Endodermal cell (in vitro differentiated cells): ENCODE results near the gene HIRIP3. TPM values are rescaled to one million over a fixed set of nuclear protein-coding genes. Genes with fewer than 3 reads are reported as not detected.

ENCODE experiments used
- DNase-seq: peaks from one replicate; pipeline ENCODE4 v3.0.0-alpha.2; 2017
- H3K27ac ChIP-seq: 2 replicates; pipeline ENCODE4 v1.5.1; 2013; ENCODE audit warnings: mild to moderate bottlenecking, low read depth, low read length, moderate library complexity
- H3K27me3 ChIP-seq: 2 replicates; pipeline ENCODE4 v1.6.1; 2013; ENCODE audit warnings: mild to moderate bottlenecking, low read length, moderate library complexity; ENCODE audit not compliant: insufficient read depth, control insufficient read depth, poor library complexity, severe bottlenecking
- H3K36me3 ChIP-seq: 2 replicates; pipeline ENCODE4 v1.7.0; 2013; ENCODE audit warnings: mild to moderate bottlenecking, low read length, moderate library complexity; ENCODE audit not compliant: control insufficient read depth, insufficient read depth
- H3K4me1 ChIP-seq: one replicate; pipeline ENCODE4 v1.7.0; 2013; ENCODE audit warnings: low read length; ENCODE audit not compliant: control insufficient read depth, insufficient read depth
- H3K4me3 ChIP-seq: 2 replicates; pipeline ENCODE4 v1.5.1; 2013; ENCODE audit warnings: mild to moderate bottlenecking, low read length, moderate library complexity
- H3K9ac ChIP-seq: 2 replicates; pipeline ENCODE4 v1.6.1; 2013; ENCODE audit warnings: mild to moderate bottlenecking, low read length, moderate library complexity; ENCODE audit not compliant: poor library complexity, severe bottlenecking; ENCODE audit errors: extremely low read depth
- H3K9me3 ChIP-seq: 2 replicates; pipeline ENCODE4 v1.6.1; 2013; ENCODE audit warnings: mild to moderate bottlenecking, low read length, moderate library complexity; ENCODE audit not compliant: control insufficient read depth
- H3K27ac Mint-ChIP-seq: 2 replicates; pipeline ENCODE4 v1.8.0; 2020; ENCODE audit warnings: mixed read lengths
- H3K27me3 Mint-ChIP-seq: 2 replicates; pipeline ENCODE4 v1.8.0; 2021; ENCODE audit warnings: mild to moderate bottlenecking, mixed read lengths; ENCODE audit not compliant: insufficient read depth
- H3K36me3 Mint-ChIP-seq: 2 replicates; pipeline ENCODE4 v1.8.0; 2020; ENCODE audit warnings: low read depth, mixed read lengths
- H3K4me1 Mint-ChIP-seq: 2 replicates; pipeline ENCODE4 v1.8.0; 2020; ENCODE audit warnings: mixed read lengths
- H3K4me3 Mint-ChIP-seq: 2 replicates; pipeline ENCODE4 v1.8.0; 2020; ENCODE audit warnings: mild to moderate bottlenecking, moderate library complexity, mixed read lengths
- H3K9me3 Mint-ChIP-seq: 2 replicates; pipeline ENCODE4 v1.8.0; 2020; ENCODE audit warnings: mild to moderate bottlenecking, mixed read lengths
- WGBS, 2 experiments: methylation state at CpG; one replicate each; pipeline versions ENCODE4 v1.1.5 to v1.1.7; 2013; ENCODE audit warnings: missing lambda C conversion rate in 2 of 2, mixed read lengths in 1 of 2; ENCODE audit not compliant: insufficient coverage in 1 of 2, insufficient read length in 1 of 2; 5-methylcytosine and 5-hydroxymethylcytosine counted together
- total RNA-seq, 2 donors: library from RNA; stranded (reverse); fragmentation: NEBNext Ultra II Directional in 1 of 2; extraction: Animal tissue kit (Norgen Biotek cat#: 25700) in 1 of 2; gene quantifications; 2 replicates in 1 of 2; 3 replicates in 1 of 2; pipeline ENCODE4 v1.2.1, GENCODE V29; 2021
- TF ChIP-seq, protein P1 (sequence below): fragments of 200-600 bp; sonication (generic); conservative IDR thresholded peaks from 2 replicates; pipeline ENCODE4 v1.5.0; 2021; ENCODE audit warnings: antibody characterized with exemption, mild to moderate bottlenecking

HIRIP3 gene
- total RNA-seq, 2 donors from 2014 or later = 9.4 to 13.9 TPM

DNA sequence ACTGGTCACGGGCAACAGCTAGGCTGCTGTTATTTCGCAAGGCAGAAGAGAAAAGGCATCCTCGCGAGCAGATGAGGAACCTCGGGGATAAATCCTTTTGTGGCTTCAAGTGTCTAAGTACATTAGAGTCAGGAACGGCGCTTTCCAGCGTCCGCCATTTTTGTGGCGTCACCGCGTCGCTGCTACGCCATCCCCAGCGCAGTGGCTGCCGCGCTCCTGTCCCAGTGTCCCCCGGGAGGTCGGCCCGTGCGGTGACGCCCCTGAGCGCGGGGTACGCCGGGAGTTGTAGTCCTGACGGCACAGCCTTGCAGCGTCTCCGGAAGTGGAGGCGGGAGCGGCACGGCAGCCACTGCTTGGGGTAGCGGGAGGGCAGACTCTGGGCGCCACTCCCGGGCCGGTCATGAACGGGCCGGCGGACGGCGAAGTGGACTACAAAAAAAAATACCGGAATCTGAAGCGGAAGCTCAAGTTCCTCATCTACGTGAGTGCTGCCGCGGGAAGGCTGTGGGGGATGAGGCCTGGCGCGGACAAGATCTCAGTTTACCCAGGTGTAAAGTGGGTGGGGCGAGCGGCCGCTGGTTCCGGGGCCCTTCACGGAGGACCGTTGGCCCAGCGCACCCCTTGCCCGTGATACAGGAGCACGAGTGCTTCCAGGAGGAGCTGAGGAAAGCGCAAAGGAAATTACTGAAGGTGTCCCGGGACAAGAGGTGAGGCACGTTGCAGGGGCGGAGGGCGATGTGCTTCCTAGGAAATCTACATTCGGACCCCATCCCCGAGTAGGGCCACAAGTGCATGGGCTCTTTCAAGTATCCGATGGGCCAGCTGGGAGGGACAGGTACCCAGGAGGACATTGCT is 721 bp upstream of the HIRIP3 start, which contains the start of gene INO80E:
Gene INO80E (plus strand): TSS at position 331 of the 855 bp plus-strand sequence. CDS start 70 bp downstream, at position 401.
- H3K4me1 Mint-ChIP-seq = peaks cover 7% of the 10 kb centered on the region

GRCh38 chr16:29994600-29995323 is 655 bp downstream of the HIRIP3 start:
- peak overlapping the region; percentile 97 for H3K4me3 Mint-ChIP-seq
- peak overlapping the region; percentile 93 for H3K9ac ChIP-seq

More for the DNA sequence above, 721 bp upstream of the HIRIP3 start, which contains the start of gene INO80E:
- peak; percentile 100 for DNase-seq
- Histone ChIP-seq H3K4me3 (peak within 1 kb of the TSS; percentile 98), H3K27ac (peak within 1 kb of the TSS; percentile 78), H3K9ac (peak within 1 kb of the TSS; percentile 93), H3K36me3 (peaks cover 30% of the 10 kb centered on the region), H3K27me3 (no peaks in the 10 kb centered on the region), H3K4me1 (no peaks in the 10 kb centered on the region), H3K9me3 (no peaks in the 10 kb centered on the region)
- Mint-ChIP-seq H3K9me3 (no peaks in the 10 kb centered on the region), H3K27ac (peak within 1 kb of the TSS; percentile 98), H3K4me3 (peak within 1 kb of the TSS; percentile 97), H3K36me3 (peaks cover 32% of the 10 kb centered on the region), H3K27me3 (no peaks in the 10 kb centered on the region)
- TF ChIP-seq, protein P1, sequence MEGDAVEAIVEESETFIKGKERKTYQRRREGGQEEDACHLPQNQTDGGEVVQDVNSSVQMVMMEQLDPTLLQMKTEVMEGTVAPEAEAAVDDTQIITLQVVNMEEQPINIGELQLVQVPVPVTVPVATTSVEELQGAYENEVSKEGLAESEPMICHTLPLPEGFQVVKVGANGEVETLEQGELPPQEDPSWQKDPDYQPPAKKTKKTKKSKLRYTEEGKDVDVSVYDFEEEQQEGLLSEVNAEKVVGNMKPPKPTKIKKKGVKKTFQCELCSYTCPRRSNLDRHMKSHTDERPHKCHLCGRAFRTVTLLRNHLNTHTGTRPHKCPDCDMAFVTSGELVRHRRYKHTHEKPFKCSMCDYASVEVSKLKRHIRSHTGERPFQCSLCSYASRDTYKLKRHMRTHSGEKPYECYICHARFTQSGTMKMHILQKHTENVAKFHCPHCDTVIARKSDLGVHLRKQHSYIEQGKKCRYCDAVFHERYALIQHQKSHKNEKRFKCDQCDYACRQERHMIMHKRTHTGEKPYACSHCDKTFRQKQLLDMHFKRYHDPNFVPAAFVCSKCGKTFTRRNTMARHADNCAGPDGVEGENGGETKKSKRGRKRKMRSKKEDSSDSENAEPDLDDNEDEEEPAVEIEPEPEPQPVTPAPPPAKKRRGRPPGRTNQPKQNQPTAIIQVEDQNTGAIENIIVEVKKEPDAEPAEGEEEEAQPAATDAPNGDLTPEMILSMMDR = no peak
- 0% methylated on average over 50 to 65 of the region's 65 CpGs for WGBS, 2 experiments

More at GRCh38 chr16:29994600-29995323, 655 bp downstream of the HIRIP3 start:
- TF ChIP-seq, protein P1 = no peak
- H3K27ac ChIP-seq = no peak overlapping the region
- H3K4me3 ChIP-seq = peak overlapping the region; percentile 98
- no peaks in the 10 kb centered on the region for H3K4me1 ChIP-seq
- H3K4me1 Mint-ChIP-seq = peaks cover 7% of the 10 kb centered on the region
- H3K27ac Mint-ChIP-seq = peak overlapping the region; percentile 98
- no peak for DNase-seq
- H3K36me3 ChIP-seq = peaks cover 35% of the 10 kb centered on the region
- no peaks in the 10 kb centered on the region for H3K9me3 ChIP-seq
- 32 to 45% methylated on average over 12 to 24 of the region's 24 CpGs for WGBS, 2 experiments
- H3K27me3 ChIP-seq = no peaks in the 10 kb centered on the region
- no peaks in the 10 kb centered on the region for H3K27me3 Mint-ChIP-seq
- H3K36me3 Mint-ChIP-seq = peaks cover 40% of the 10 kb centered on the region
- no peaks in the 10 kb centered on the region for H3K9me3 Mint-ChIP-seq
